NCI-H748 (cell line): Measurements from ENCODE around the gene FXN.
"Not testable (repeated sequence)": the region's sequence is repeated elsewhere in the genome, so short reads cannot be mapped to it uniquely, and the experiment has no call there.

Experiments used
- DNase-seq: peaks from one replicate; lab custom pipeline; 2025; ENCODE audit not compliant: unreplicated experiment; lab: John Stamatoyannopoulos, UW

The FXN gene

DNA sequence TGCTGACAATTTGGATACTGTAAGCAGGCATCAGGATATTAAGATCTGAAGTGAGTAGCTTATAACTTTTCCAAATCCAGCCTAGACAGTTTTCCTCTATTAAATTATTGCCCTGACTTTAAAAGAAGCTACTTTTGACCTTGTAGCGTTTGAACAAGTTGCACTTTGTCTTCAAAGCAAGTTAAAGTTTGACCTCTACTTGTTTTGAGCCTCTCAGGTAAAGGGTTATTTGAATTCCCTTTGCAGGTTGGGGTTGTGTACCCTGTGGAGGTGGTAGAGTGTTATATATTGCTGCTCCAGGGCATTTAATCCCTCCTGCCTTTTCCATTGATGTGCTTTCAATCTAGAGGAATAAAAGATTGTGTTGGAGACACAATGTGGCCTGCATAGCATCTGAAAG lies 30.1 kb downstream of the FXN start:
- DNase-seq: no peak

GRCh38 chr9:69066955-69067354 lies 31.4 kb downstream of the FXN start:
- DNase-seq: no peak

DNA sequence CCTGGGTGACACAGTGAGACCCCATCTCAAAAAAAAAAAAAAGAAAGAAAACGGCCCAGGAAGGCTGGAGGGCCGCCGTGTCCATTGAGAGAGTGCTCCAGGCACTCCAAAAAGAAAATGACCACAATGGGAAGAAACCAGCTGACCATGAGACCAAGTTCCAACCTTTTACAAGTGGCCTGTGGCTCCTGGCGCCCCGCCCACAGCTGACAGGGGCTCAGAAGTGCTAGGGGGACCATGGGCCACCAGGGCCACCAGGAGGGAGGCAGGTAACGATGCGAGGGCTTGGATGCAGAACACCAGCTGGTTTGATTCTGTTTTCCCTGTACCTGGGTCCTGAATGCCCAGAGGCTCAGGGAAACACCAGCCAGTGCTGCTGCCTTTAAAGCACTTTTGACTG lies 34.6 kb downstream of the FXN start:
- no peak for DNase-seq

GRCh38 chr9:69071059-69071458 lies 35.5 kb downstream of the FXN start:
- DNase-seq: no peak

- no peak for DNase-seq
Observed at GRCh38 chr9:69073103-69073502, 37.6 kb downstream of the FXN start.

GRCh38 chr9:69074801-69075200 lies 39.2 kb downstream of the FXN start:
- no peak for DNase-seq

- no peak for DNase-seq
Observed at GRCh38 chr9:69076550-69076949, 41.0 kb downstream of the FXN start.

DNA sequence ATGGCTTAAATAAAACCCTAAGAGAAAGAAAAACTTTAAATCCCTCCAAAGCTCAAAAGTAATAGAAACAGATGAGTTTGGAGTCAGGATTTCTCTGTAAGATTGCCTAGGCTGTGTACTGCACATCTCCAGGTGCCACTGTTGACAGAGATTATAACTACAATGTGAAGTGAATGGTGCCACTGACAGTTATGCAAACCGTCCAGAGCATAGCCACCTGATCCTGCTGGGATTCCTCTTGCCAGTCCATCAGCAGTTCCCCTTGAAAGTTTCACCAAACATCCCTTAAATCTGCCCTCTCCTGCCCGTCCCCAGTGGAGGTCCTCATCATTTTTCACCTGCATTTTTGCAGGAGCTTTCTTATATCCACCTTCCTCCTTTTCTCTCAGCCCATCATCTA lies 42.5 kb downstream of the FXN start:
- no peak for DNase-seq

- no peak for DNase-seq
Observed at GRCh38 chr9:69078581-69078980, 43.0 kb downstream of the FXN start.

- no peak for DNase-seq
Observed at GRCh38 chr9:69079186-69079585, 43.6 kb downstream of the FXN start.

DNA sequence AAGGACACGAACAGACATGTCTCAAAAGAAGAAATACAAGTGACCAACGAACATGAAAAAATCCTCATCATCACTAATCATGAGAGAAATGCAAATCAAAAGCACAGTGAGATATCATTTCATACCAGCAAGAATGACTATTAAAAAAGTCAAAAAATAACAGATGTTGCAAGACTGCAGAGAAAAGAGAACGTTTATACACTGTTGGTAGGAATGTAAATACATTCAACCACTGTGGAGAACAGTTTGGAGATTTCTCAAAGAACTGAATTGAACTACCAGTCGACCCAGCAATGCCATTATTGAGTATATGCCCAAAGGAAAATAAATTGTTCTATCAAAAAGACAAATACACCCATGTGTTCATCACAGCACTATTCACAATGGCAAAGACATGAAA lies 45.7 kb downstream of the FXN start:
- no peak for DNase-seq

- DNase-seq: no peak
Observed at GRCh38 chr9:69083321-69083720, 47.8 kb downstream of the FXN start.

DNA sequence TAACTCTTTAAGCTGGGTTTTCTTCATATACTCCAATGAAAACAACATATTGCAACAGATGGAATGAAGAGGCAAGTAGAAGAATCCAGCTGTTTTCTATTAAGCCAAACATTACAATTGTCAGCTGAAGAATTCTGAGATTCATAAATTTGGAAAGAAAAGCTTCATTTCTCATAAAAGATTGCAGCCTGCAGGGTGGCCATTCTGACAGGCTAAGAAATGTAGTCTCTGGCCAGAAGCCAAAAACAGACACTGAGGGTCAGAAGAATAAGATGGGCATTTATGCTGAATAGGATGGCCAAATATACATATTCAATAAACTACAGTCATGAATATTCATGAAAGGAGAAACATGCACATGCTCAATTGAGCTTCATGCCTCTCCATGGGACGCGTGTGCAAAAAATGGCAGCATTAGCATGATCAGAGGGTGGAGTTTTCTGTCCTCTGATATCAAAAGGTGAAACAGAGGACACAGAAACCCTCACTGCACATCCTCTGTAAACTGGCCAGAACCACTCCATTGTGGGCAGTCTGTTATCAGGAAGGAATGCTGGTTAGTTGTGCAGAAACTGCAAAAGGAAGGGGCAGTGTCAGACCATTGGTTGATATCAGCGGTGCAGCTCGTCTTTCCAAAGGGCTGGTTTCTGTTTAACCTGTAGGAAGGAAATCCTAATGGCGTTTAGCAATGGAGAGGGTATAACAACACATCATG lies 50.2 kb downstream of the FXN start:
- no peak for DNase-seq

GRCh38 chr9:69086312-69086711 lies 50.8 kb downstream of the FXN start:
- peak; percentile 17 for DNase-seq

DNA sequence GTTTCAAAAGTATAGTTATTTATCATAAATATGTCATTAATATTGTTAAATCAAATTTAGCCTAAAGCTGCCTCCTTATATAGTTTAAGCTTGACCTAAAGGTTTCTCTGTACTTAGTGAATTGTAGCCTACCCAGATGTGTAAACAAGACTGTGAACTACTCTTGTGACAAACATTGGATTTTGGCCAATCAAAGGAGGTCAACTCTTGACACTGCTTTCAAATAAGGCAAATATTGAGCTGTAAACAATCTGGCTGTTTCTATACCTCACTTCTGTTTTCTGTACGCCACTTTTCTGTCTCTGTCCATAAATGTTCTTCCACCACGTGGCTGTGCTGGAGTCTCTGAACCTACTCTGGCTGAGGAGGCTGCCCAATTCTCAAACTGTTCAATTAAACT lies 51.2 kb downstream of the FXN start:
- DNase-seq: peak; percentile 77

GRCh38 chr9:69089082-69089481 lies 53.5 kb downstream of the FXN start:
- DNase-seq: no peak

DNA sequence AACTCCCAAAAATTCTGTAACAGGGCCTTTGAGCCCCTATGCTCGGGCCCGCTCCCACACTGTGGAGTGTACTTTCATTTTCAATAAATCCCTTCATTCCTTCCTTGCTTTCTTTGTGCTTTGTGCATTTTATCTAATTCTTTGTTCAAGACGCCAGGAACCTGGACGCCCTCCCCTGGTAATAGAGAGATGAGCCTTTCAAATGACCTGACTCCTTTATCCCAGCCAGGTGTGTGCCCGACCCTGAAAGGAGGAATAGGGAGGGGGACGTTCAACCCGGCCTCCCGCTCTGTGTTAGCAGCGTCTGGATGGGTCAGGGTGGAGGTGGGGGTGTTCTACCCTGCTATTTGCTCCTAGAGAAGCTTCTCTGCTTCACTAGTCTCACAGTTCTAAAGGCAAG lies 53.9 kb downstream of the FXN start:
- DNase-seq: no peak

DNA sequence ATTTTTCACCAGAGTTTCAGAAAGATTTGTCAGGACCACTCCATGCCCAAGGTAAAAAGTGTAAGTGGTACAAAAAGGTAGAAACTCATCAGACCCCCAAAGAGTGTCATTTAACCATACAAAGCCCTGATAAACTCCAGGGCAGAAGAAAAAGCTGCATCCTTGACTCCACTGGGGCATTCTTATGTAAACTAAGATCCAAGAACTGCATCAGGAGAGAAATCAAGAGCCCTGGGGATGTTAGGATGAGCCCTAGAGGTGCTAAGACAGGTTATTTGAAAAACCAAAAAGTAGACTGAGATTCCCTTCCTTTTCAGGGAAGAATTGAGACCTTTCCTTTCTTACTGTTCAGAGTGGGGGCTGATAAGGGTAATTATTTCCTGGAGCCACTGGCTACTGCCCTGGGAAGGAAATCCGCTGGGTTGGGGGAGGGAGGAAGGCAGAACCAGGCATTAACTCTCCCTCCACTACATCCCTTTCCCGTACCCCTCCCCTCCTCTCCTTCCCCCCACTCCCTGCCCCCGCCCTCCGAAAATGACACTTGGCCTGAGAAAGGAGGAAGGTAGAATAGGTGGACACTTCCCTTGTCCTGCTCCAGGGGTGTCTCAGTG lies 54.7 kb downstream of the FXN start:
- DNase-seq: no peak

GRCh38 chr9:69090946-69091345 lies 55.4 kb downstream of the FXN start:
- no peak for DNase-seq

DNA sequence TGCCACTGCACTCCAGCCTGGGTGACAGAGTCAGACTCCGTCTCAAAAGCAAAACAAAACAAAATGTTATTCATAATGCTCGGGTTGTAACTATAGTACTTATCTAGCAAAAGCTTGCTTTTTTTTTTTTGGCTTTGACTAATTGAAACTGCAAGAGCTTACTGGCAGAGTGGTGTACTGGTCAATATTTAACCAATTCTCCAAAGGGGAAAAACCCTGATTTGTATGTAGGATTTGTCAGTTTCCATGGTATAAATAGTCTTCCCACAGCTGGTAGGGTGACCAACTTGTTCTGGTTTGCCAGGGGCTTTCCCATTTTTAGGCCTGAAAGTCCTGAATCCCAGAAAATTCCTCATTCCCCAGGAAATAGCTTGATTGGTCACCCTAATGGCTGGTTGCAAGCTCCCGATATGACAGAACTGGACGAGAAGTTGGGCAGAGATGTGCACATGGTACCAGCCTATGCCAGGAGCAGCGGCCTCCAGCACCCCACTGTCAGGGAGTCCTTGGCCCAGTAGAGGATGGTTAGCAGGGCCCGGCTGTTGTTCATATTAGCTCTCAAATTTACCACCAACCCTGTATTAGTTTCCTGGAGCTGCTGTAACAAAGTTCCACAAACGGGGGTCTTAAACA lies 58.0 kb downstream of the FXN start:
- DNase-seq: no peak

GRCh38 chr9:69094361-69095135 lies 59.0 kb downstream of the FXN start:
- DNase-seq: not testable (repeated sequence)

DNA sequence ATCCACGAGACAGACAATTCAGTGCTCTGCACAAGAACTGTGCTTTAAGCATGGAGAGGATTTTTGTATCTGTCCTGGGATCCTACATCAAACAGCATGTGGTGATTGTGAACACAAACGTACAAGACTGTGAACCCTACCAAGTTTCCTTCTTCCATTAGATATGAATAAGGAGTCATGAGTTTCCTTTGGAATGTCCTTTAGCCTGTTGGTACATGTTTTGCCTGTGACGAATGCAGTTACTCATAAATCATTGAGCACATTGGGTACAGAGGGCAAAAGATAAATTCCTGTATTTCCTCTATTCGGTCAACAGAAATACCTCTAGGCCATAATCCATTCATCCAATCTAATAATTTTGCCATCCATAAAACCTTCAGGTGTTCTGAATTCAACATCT lies 61.5 kb downstream of the FXN start:
- no peak for DNase-seq
